B cell (primary cell): ENCODE results near the gene RANBP10. TPM values are rescaled to one million over a fixed set of nuclear protein-coding genes. Genes with fewer than 3 reads are reported as not detected.

ENCODE experiments used
- ATAC-seq: fragments of 200-7000 bp; cut with Tn5 transposase; one replicate; pipeline ENCODE4 v1.10.0; 2021; ENCODE audit warnings: low read depth, mild to moderate bottlenecking, moderate number of reproducible peaks, moderate library complexity
- CTCF ChIA-PET: fragments of 350-600 bp; sonication (Branson Sonifier 250); formaldehyde crosslinking; loops from one replicate; lab custom pipeline; 2021; ENCODE audit warnings: antibody characterized with exemption, inconsistent platforms; lab: Charles Lee
- POLR2A ChIA-PET: fragments of 350-600 bp; sonication (Branson Sonifier 250); formaldehyde crosslinking; loops from one replicate; lab custom pipeline; 2021; ENCODE audit warnings: antibody characterized with exemption; lab: Charles Lee
- DNase-seq: peaks from one replicate; pipeline ENCODE4 v3.0.0; 2013
- H2AFZ ChIP-seq: 2 replicates; pipeline ENCODE4 v1.6.1; 2012; ENCODE audit warnings: mild to moderate bottlenecking, low read depth, low read length; ENCODE audit not compliant: insufficient read depth, poor library complexity, severe bottlenecking
- H3K27ac ChIP-seq, 2 donors: 1 replicate in 1 of 2; 2 replicates in 1 of 2; pipeline ENCODE4 v1.5.1; 2012 to 2013; ENCODE audit warnings: low read length in 2 of 2, mild to moderate bottlenecking in 2 of 2, moderate library complexity in 1 of 2
- H3K27me3 ChIP-seq, 4 experiments: fragments of 200-600 bp in 1 of 4; sonication (generic) in 1 of 4; replicated peaks in 1 of 4; 1 replicate in 2 of 4; 2 replicates in 2 of 4; pipeline versions ENCODE4 v1.6.1 to v1.7.0; 2013 to 2016; ENCODE audit warnings: low read length in 3 of 4, mild to moderate bottlenecking in 2 of 4, mixed read lengths in 1 of 4, moderate library complexity in 1 of 4; ENCODE audit not compliant: insufficient read depth in 4 of 4, control insufficient read depth in 3 of 4; ENCODE audit errors: control extremely low read depth in 1 of 4
- H3K36me3 ChIP-seq, 2 experiments: replicated peaks in 1 of 2; 1 replicate in 1 of 2; 2 replicates in 1 of 2; pipeline versions ENCODE4 v1.6.1 to v1.7.1; 2013; ENCODE audit warnings: low read length in 1 of 2; ENCODE audit not compliant: insufficient read depth in 2 of 2, control insufficient read depth in 1 of 2; ENCODE audit errors: control extremely low read depth in 1 of 2, extremely low read depth in 1 of 2
- H3K4me1 ChIP-seq, 2 donors: fragments of 200-600 bp in 1 of 2; sonication (generic) in 1 of 2; 1 replicate in 1 of 2; 2 replicates in 1 of 2; pipeline versions ENCODE4 v1.5.1 to v1.6.1; 2013 to 2017; ENCODE audit warnings: low read length in 2 of 2; ENCODE audit not compliant: control insufficient read depth in 2 of 2, insufficient read depth in 2 of 2
- H3K4me2 ChIP-seq: replicated peaks from 2 replicates; pipeline ENCODE3; 2012; ENCODE audit warnings: mild to moderate bottlenecking, low read depth, low read length; ENCODE audit not compliant: poor library complexity, severe bottlenecking
- H3K4me3 ChIP-seq, 5 experiments: fragments of 200-600 bp in 1 of 5; sonication (generic) in 1 of 5; 1 replicate in 3 of 5; 2 replicates in 2 of 5; pipeline versions ENCODE4 v1.5.1 to v1.7.0; 2011 to 2016; ENCODE audit warnings: low read length in 4 of 5, mild to moderate bottlenecking in 4 of 5, low read depth in 2 of 5, control low read depth in 1 of 5, moderate library complexity in 1 of 5; ENCODE audit not compliant: insufficient read depth in 1 of 5; ENCODE audit errors: control extremely low read depth in 1 of 5, extremely low read depth in 1 of 5
- H3K79me2 ChIP-seq: fragments of 200-600 bp; sonication (generic); one replicate; pipeline ENCODE4 v1.6.0; 2016; ENCODE audit warnings: low read length; ENCODE audit not compliant: control insufficient read depth, insufficient read depth
- H3K9ac ChIP-seq: fragments of 200-600 bp; sonication (generic); 2 replicates; pipeline ENCODE4 v1.6.1; 2017; ENCODE audit warnings: mild to moderate bottlenecking, low read length, moderate library complexity
- H3K9me3 ChIP-seq, 3 donors: one replicate each; pipeline versions ENCODE4 v1.6.1 to v1.7.1; 2013; ENCODE audit warnings: low read length in 2 of 3; ENCODE audit not compliant: control insufficient read depth in 2 of 3, insufficient read depth in 1 of 3; ENCODE audit errors: control extremely low read depth in 1 of 3
- H4K20me1 ChIP-seq: 2 replicates; pipeline ENCODE4 v1.6.0; 2012; ENCODE audit warnings: mild to moderate bottlenecking, low read length; ENCODE audit not compliant: insufficient read depth, control insufficient read depth, poor library complexity, severe bottlenecking
- H3K27ac Mint-ChIP-seq: one replicate; pipeline ENCODE4 v1.8.0; 2021; ENCODE audit warnings: mixed read lengths
- H3K27me3 Mint-ChIP-seq: one replicate; pipeline ENCODE4 v1.8.0; 2021; ENCODE audit warnings: mixed read lengths
- H3K4me1 Mint-ChIP-seq: one replicate; pipeline ENCODE4 v1.8.0; 2021; ENCODE audit warnings: mixed read lengths
- H3K4me3 Mint-ChIP-seq: one replicate; pipeline ENCODE4 v1.8.0; 2021; ENCODE audit warnings: mixed read lengths
- H3K9me3 Mint-ChIP-seq: one replicate; pipeline ENCODE4 v1.8.0; 2022; ENCODE audit warnings: mixed read lengths; ENCODE audit not compliant: insufficient read depth
- EZH2 ChIP-seq: IDR thresholded peaks from 2 replicates; pipeline ENCODE4 v1.6.1; 2012; ENCODE audit warnings: borderline replicate concordance, low read depth, mild to moderate bottlenecking, moderate library complexity, low read length; ENCODE audit not compliant: insufficient read depth, poor library complexity, severe bottlenecking
- WGBS: methylation state at CpG from one replicate; pipeline ENCODE4 v1.1.5; 2013; ENCODE audit warnings: missing lambda C conversion rate; ENCODE audit not compliant: insufficient coverage; 5-methylcytosine and 5-hydroxymethylcytosine counted together
- intact Hi-C: fragments of 100-400 bp; cut with micrococcal nuclease; formaldehyde crosslinking; loops from one replicate; pipeline ENCODE4 v1.10.0; 2022
- polyA plus RNA-seq: library from polyadenylated mRNA; depleted of rRNA; stranded (reverse); fragments of >200 nt; gene quantifications from 2 replicates; pipeline ENCODE4 v1.2.3, GENCODE V29; 2012
- total RNA-seq, 2 donors: library from RNA; stranded (reverse); fragments of 120-200 nt in 1 of 2; gene quantifications; 1 replicate in 1 of 2; 2 replicates in 1 of 2; pipeline versions ENCODE4 v1.2.3 to v1.2.4, GENCODE V29; 2013 to 2022
- TF ChIP-seq, protein P1 (sequence below): fragments of 200-600 bp; IDR thresholded peaks from one replicate; pipeline ENCODE4 v1.8.0; 2022; ENCODE audit warnings: antibody characterized with exemption, mild to moderate bottlenecking

RANBP10 gene
- total and polyA plus RNA-seq, 2 donors (not counting 1 experiment from before 2014, with no cell fraction given), result 29.0 to 32.2 TPM

- H3K4me1 Mint-ChIP-seq, result peaks cover 9% of the 10 kb centered on the region
- Histone ChIP-seq H3K9me3 (no peaks in the 10 kb centered on the region), H3K36me3 (no peaks in the 10 kb centered on the region), H3K79me2 (peaks cover 54% of the 10 kb centered on the region), H4K20me1 (no peaks in the 10 kb centered on the region), H3K27me3 (no peaks in the 10 kb centered on the region), H3K4me2 (no peak overlapping the region), H3K27ac (no peak overlapping the region), H2AFZ (no peak overlapping the region), H3K4me3 (no peak overlapping the region), H3K4me1 (no peaks in the 10 kb centered on the region), H3K9ac (no peak overlapping the region)
- DNase-seq (no peak), ATAC-seq (no peak)
- H3K27me3 Mint-ChIP-seq, result no peaks in the 10 kb centered on the region
- POLR2A ChIA-PET, result interaction anchor here (0.6 kb wide), 1 partner anchor 25 kb away, joined by 3 read pairs; no protein-coding TSS in a partner anchor
- H3K9me3 Mint-ChIP-seq, result no peaks in the 10 kb centered on the region
- no peak for TF ChIP-seq EZH2
- TF ChIP-seq, protein P1, sequence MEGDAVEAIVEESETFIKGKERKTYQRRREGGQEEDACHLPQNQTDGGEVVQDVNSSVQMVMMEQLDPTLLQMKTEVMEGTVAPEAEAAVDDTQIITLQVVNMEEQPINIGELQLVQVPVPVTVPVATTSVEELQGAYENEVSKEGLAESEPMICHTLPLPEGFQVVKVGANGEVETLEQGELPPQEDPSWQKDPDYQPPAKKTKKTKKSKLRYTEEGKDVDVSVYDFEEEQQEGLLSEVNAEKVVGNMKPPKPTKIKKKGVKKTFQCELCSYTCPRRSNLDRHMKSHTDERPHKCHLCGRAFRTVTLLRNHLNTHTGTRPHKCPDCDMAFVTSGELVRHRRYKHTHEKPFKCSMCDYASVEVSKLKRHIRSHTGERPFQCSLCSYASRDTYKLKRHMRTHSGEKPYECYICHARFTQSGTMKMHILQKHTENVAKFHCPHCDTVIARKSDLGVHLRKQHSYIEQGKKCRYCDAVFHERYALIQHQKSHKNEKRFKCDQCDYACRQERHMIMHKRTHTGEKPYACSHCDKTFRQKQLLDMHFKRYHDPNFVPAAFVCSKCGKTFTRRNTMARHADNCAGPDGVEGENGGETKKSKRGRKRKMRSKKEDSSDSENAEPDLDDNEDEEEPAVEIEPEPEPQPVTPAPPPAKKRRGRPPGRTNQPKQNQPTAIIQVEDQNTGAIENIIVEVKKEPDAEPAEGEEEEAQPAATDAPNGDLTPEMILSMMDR, result no peak
- no peak overlapping the region for H3K27ac Mint-ChIP-seq
- no peak overlapping the region for H3K4me3 Mint-ChIP-seq
- intact Hi-C loops, result no loop called here
- 92% methylated on average over 2 of the region's 6 CpGs for WGBS
- CTCF ChIA-PET, result no interaction called here
Measured at GRCh38 chr16:67710607-67711006, 95.8 kb downstream of the RANBP10 start.

- H3K4me3 ChIP-seq, result no peak overlapping the region
- TF ChIP-seq, protein P1, result no peak
- no peak for TF ChIP-seq EZH2
- Mint-ChIP-seq H3K27me3 (no peaks in the 10 kb centered on the region), H3K4me1 (peaks cover 9% of the 10 kb centered on the region), H3K9me3 (no peaks in the 10 kb centered on the region), H3K4me3 (no peak overlapping the region), H3K27ac (no peak overlapping the region)
- no peaks in the 10 kb centered on the region for H4K20me1 ChIP-seq
- no peak overlapping the region for H3K27ac ChIP-seq
- 100% methylated on average over 1 of the region's 1 CpG for WGBS
- DNase-seq, result no peak
- H3K4me2 ChIP-seq, result no peak overlapping the region
- ATAC-seq, result no peak
- H3K9me3 ChIP-seq, result no peaks in the 10 kb centered on the region
- CTCF ChIA-PET, result no interaction called here
- H3K27me3 ChIP-seq, result no peaks in the 10 kb centered on the region
- H3K4me1 ChIP-seq, result no peaks in the 10 kb centered on the region
- intact Hi-C loops, result no loop called here
- H3K79me2 ChIP-seq, result peaks cover 47% of the 10 kb centered on the region
- POLR2A ChIA-PET, result no interaction called here
- no peaks in the 10 kb centered on the region for H3K36me3 ChIP-seq
- no peak overlapping the region for H3K9ac ChIP-seq
- H2AFZ ChIP-seq, result no peak overlapping the region
Measured at GRCh38 chr16:67709050-67709449, 97.3 kb downstream of the RANBP10 start.
